Hypothalamus (tissue), 51 donors: ENCODE measurements around the gene SLC16A12.
"Not testable (repeated sequence)": the region's sequence is repeated elsewhere in the genome, so short reads cannot be mapped to it uniquely, and the experiment has no call there.

Experiments used
- DNase-seq, 51 donors: peaks; one replicate each; lab custom pipeline; 2025; lab: John Stamatoyannopoulos, UW

SLC16A12 gene

DNA sequence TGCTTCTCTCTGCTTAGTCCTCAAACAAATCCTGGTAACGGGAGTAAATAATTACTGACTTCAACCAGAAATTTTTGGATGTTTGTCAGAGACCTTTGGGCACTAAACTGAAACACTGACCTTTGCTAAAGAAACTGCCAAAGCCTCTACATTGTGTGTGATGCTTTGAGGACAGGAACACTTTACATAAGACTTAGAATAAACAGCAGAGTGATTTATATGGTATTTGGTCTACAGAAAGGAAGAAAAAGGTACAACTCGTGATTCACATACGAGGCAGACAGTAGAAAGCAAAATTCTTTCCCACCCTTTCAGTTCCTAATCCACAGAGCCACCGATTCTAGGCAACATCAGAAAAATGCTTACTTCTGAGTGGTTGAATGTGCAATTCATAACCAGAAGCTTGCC lies 59.8 kb downstream of the SLC16A12 start:
- DNase-seq: no peak

DNA sequence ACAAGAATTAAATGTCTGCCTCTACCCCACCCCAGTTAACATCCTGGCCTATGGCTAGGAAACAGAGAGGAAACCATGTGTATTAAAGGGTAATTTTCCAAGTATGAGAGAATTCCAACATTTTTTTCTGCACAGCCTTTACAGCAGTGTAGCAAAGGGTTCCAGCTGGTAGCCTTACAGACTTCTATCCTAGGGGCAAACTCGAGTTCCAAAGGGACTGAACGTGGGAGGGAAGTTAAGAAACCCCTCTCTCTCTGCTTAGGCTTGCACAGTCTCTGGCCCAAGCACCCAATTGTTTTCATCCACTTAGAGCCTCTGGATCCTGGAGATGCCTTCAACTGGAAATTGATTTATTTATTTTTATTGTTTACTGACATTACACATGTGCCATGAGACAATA lies 60.3 kb downstream of the SLC16A12 start:
- no peak for DNase-seq

DNA sequence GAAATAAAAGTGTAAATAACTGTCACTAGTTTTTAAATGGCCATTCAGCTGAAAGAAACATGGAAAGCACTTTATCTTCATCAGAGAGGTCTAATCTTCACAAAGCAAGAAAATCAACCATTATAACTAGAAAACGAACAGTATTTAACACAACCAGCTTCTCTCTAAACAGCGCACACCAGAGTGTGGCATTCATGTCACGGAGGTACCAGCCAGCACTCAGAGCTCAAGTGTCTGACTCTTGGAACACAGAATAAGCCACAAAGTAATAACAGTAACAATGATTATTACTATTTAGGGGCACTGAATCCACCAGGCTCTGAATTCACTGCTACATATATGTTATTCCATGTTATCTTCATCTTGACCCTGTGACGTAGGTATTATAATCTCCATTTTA lies 60.9 kb downstream of the SLC16A12 start:
- DNase-seq: peak in 1 of 51 donors; percentile 4

DNA sequence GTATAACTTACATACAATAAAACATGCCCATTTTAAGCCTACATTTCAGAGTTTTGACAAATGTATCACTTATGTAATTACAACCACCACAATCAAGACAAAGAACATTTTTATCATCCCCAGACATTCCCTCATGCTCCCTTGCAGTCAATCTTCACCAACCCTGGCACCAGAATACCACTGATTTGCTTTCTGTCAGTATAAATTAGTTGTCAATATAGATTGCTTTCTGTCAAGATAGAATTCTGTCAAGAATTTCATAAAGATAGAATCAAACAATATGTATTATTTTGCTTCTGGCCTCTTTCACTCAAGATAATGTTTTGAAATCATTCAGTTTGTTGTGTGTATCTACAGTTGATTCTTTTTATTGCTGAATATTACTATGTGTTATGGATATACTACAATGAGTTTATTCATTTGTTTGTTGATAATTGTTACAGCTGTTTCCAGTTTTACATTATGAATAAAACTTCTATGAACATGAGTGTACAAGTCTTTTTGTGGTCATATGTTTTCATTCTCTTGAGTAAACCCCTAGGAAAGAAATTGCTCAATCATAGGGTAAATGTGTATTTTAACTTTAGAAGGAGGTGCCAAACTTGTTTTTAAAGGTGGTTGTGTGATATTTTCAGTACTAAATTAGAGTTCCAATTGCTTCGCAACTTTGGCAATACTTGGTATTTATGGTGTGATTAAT lies 64.1 kb downstream of the SLC16A12 start:
- DNase-seq: no peak

DNA sequence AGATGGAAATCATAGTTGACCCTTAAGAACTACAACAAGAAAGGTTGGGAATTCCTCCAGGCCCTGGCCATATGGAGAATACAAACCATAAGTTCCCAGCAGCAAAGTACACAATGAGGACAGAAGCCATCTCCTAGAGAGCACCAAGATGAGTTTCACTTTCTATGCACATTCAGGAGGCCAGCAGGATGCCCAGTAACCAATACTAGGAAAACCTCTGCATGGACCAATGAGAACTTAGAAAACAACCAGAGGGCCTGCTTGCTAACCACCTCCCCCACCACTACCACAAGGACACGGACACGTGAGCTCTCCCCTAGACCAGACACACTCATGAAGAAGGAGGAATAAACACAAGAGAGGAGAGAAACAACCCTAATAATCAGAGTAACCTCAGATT lies 64.8 kb downstream of the SLC16A12 start:
- DNase-seq: no peak

DNA sequence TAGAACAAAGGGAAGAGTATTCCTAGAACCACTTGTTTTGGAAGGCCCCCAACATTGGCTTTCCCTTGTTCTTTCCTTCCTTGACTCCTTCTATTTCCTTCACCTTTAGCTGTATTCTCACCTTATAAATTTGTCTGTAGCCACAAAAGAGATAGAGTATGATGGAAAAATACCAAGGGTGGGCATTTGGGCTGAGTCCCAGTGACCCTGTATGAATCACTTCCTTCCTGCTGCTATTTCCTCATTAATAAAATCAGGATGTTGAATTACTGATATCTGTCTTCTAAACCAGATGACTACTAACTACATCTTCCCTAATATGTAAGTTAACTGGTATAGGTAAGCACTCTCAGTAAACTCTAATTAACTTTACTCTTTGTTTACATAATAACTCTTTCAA lies 65.9 kb downstream of the SLC16A12 start:
- DNase-seq: no peak

DNA sequence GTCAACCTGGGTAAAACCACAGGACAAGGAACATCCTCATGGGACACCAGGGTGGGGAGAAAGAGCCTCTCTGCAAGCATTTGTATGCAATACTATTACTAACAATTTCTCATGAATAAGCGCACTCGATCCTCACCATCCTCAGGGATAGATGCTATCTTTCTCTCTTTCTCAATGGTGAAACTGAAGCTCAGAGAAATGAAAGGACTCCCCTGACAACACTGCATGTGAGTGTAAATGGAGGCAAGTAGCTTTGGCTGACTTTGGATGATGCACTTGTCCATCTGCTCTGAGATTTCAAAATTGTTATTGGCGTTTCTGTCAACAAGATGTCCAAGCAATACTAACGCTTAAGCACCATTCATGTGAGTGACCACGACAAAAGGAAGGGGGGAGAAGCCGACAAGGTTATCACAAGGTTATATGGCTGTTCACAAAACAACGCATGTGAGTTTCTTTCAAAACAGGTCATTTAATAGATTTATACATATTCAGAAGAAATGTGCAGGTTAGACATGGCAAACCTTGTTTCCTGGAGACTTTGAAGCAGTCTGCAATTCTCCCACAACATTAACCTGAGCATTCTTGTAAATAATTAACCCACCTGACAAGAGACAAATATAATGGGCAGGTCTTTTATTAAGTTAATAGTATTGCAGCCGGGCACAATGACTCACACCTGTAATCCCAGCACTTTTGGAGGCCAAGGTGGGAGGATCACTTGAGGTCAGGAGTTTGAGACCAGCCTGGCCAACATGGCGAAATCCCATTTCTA lies 67.0 kb downstream of the SLC16A12 start:
- DNase-seq: no peak

DNA sequence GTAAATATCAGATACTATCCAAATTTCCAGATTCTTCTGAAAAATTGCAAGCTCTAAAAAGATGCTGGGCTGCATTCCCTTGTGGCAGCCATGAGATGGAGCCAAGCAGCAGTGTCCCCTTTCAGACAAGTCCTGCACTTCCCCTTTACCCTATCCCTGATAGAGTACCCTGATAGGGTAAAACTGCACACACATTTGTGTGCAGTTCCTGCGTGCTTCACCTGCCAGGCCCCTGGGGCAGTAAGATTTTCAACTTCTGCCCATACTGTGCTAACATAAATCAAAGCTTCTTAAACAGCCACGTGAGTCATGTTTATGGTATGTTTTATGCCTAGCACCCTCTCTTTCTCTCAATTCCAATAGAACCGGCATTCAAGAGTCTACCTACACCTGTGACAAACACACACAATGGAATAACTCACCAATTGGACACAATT lies 68.8 kb downstream of the SLC16A12 start:
- no peak for DNase-seq

DNA sequence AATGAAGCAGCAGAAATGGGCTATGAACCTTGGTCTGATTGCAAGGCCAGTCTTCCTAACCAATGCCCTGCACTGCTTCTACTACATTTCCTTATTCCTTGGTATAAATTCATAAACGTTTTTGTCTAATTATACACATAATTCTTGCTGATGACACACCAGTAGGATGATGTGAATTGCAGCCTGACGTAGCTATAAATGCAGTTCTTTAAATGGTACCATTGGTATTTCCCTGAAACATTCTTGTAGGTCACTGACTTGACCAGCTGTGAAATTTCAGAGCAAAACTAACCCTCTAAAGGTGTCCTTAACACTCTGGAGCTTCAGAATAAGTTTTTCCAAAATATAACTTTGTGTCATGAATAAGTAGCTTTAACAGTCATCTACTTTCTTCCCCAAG lies 70.2 kb downstream of the SLC16A12 start:
- DNase-seq: no peak

DNA sequence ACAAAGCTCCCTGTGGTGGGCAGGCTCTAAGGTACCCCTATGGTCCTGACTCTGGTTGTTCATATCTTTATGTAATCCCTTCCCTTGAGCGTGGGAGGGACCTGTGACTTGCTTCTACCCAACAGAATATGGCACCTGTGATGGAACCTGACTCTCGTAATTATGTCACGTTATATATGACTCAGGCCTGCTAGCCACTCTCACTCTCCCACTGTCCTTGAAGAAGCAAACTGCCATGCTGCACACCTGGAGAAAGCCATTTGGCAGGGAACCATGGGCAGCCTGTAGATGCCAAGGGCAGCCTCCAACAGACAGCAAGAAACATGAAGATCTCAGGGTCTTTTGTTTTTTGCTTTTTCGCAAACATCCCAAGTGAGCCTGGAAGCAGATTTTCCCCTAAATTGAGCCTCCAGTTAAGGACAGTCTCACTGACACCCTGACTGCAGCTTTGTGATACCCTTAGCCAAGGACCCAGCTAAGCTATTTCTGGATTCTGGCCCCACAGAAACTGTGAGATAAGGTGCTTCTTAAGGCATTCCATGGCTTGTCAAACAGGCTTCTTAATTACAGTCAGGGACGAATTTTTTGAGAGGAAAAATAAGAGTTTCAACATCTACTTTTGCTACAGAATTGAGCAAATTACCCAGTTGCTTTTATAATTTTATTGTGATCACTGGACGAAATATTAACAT lies 71.4 kb downstream of the SLC16A12 start:
- no peak for DNase-seq

DNA sequence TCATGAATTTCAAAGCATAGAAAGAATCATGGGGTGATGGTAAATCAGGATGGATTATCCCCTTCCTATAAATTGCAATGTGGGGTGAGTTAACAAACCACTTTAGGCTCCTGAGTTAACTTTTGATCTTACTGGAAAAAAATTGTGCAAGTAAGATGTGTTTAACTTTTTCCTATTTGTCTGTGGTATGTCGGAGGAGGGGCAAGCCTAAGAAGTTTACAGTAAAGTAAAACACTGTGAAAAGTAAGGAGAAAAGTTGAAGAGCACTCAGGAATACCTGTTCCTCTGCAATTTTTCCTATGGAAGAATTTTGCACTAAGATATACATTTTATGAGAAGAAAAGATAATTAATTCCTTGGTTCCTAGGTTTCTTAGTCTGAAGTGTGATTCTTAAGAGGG lies 76.6 kb downstream of the SLC16A12 start:
- DNase-seq: no peak

DNA sequence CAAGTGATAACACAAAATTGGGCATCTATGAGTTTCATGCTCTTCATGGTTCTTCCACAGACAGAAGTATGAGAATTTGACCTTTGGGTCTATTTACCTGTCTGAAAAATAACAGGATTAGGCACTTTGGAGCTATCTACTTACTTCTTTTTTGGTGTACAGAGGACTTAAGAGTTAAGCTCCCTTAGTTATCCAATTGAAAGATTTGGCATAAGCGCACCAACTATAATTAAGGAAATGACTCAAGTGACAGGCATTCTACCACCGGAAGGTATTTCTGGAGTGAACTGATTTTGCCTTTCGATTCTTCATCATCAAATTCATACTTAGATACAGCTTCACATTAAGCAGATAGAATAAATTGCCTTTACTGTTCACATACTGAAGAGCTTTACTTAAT lies 77.1 kb downstream of the SLC16A12 start:
- DNase-seq: no peak

DNA sequence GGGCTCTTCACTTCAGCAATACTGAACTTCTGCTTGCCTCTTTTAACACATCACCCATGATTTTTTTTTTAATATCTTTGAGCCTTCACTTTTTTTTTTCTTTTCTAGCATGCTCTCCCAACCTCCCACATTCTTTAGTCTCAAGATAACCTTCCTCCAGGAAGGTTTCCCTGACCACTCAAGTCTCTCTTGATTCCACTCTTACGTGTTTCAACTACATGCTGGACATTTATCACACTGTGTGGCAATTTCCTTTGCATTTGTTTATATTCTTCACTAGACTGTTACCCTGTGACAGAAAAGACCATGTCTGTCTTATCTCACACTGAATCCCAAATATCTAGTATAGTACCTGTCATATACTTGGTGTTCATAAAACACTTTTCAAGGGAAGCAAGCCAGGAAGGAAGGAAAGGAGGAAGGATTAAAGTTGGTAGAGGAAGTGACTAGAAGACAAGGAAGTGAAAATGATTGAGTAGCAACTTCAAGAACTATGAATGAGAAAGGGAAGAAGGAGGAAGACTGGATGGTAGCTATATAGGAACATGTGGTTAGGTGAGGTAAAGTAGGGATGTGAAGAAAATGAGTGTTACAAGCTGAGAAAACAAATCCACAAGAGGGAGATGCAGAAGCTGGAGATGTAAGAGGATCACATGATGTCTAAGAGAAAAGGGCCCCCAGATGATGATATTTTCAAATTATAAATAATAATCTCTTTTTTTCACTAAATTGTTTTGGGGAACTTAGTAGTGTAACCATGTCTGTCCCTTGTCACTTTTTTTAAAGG lies 80.6 kb downstream of the SLC16A12 start:
- DNase-seq: no peak

DNA sequence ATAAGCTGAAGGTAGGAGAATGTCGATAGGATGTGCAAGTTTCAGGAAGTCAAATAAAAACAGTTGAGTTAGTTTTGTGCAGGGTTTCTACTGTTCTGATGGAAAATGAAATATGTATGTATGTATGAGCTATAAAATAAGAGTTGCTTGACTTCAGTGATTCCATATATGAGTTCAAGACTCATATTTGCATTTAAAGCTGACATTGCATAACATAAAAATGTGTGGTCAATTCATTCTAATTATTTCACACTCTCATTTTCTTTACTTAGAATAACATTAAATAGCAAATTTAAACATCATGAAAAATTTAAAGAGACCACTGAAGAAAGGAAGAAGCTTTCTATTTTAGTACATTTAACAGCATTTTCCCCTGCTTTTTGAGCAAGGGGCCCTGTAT lies 83.2 kb downstream of the SLC16A12 start:
- DNase-seq: no peak

DNA sequence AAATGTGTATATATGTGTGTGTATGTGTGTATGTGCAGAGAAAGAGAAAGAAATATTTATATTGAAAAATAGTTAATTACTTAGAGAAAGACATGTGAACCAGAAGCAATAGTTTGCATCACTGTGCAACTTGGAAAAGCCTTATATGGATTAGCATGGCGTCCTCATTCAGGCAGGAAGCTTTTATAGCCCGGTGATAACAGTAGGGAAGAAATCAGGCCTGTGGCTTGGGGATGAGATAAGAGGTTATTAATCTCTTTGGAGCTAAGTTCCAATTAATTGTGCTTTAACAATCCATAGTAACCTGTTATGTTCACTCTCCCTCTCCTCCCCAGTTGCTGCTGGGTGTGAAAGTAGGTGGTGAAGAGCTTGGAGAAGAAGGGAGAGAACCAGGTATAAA lies 84.5 kb downstream of the SLC16A12 start:
- DNase-seq: no peak

DNA sequence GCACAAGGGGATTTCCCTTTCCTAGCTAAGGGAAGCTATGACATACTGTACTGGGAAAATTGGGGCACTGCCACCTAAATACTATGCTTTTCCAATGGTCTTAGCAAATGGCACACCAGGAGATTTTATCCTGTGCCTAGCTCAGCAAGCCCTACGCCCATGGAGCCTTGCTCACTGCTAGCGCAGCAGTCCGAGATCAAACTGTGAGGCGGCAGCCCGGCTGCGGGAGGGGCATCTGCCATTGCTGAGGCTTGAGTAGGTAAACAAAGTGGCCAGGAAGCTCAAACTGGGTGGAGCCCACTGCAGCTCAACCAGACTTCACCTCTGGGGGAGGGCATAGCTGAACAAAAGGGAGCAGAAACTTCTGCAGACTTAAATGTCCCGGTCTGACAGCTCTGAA lies 90.6 kb downstream of the SLC16A12 start:
- not testable (repeated sequence) for DNase-seq

DNA sequence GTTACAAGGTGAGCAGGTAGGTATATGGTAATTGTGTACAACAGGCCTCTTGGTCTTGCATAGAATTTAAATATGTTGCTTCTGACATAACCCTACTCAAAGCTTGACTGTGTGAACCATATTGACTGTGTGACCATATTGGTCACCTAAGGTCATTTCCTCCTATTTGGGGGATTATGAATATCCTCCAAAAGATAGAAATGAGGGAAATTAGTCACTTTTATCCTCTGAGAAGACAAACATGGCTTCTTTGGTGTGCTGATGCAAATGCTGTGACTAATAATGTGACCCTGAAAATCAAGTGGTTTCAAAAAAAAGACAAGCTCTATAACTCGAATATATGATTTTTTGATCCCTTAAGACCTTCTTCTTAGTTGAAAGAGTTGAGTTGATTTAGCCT lies 93.1 kb downstream of the SLC16A12 start:
- no peak for DNase-seq

DNA sequence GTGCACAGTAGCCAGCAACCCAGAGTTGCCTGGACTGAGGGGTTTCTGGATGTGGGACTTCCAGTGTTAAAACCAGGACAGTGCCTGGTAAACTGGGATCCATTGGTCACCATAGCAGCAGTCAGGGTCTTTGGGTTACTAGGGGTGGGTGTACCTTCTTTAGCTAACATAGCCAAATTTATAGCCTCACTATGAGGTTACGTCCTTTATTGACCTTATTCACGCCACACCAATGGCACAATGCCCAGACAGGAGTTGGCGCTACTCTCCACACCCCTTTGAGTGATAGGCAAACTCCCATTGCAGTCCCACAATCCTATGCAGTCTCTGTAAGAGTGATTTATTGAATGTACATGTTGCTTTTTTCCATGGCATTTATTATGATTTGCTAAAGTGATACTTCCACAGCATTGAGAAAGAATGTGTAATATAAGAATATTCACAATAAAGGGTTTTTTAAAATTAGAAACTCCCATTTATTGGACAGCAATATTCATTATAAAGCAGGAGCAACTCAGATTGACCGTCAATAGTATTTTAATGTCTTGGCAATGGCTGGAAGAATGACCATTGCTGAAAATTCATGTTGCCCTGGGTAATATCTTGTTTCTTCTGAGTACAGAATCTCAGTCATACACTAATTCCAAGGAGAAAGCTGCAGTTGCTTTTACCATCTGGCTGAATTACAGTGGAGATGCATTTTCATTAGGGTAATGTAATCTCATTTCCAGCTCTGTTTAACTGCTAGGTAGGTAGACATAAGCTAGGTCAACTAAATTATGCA lies 95.0 kb downstream of the SLC16A12 start:
- no peak for DNase-seq

DNA sequence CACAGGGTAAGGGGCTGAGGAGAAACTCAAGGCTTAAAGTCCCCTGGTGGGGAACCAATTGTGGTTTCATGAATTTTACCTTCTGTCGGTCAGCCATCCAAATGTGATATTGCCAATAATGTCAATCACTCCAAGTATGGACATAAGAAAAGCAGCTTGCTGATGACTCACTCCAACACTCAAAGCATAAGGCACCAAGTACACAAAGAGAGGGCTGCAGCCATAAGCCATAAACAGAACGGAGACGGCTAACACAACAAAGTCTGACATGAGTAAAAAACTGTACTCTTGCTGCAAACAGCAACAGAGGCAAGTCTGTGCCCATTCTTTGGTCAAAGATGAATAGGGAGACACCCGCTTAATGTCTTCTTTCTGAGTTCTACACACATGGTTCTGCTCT lies 96.9 kb downstream of the SLC16A12 start:
- DNase-seq: no peak

DNA sequence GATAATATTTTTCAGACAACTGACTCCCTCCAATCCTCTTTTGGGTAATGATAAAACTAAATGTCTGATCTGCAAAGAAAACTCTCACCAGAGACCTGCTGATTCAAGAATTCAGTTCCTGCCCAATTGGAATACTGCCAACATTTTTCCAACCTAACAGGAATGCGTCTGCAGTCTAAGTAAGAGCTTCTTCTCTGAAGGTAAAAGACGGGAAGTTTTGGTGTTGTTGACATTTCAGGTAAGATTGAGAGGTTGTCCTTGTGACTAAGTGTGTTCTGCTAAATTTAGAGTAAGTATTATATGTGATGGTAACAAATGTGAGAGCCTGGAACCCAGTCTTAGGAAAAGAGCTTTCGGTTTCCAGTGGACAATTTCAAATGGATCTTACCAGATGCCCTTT lies 103.4 kb downstream of the SLC16A12 start:
- no peak for DNase-seq
